ENCODE data around the gene RAD51C.

- no peak for TF ChIP-seq ZSCAN29 (IDR thresholded peaks at IDR 0.05)
- TF ChIP-seq, protein P1, sequence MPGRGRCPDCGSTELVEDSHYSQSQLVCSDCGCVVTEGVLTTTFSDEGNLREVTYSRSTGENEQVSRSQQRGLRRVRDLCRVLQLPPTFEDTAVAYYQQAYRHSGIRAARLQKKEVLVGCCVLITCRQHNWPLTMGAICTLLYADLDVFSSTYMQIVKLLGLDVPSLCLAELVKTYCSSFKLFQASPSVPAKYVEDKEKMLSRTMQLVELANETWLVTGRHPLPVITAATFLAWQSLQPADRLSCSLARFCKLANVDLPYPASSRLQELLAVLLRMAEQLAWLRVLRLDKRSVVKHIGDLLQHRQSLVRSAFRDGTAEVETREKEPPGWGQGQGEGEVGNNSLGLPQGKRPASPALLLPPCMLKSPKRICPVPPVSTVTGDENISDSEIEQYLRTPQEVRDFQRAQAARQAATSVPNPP (IDR thresholded peaks at IDR 0.05; ENCODE audit: borderline replicate concordance, insufficient read depth, insufficient read length): no peak
- no peak for TF ChIP-seq CBX8 (IDR thresholded peaks at IDR 0.05; ENCODE audit: borderline replicate concordance, extremely low read depth, low read depth, low read length, poor library complexity, severe bottlenecking)
These were observed 92.7 kb downstream of the RAD51C start for GRCh38 chr17:58785097-58785496.

Measured in K562 (cell line).